Measurements from ENCODE around the gene LHX6. TPM values are rescaled to one million over a fixed set of nuclear protein-coding genes. Genes with fewer than 3 reads are reported as not detected.

Gene LHX6
- total RNA-seq (2014; rRNA removed; shearing (Covaris generic)) (1.0 and 1.3 TPM in 2 replicates), polyA plus RNA-seq (2016; fragmentation: Nextera tagmentation; extraction: Ambion mirVana) (1.2 and 1.3 TPM in 2 replicates)
- long read RNA-seq, partial matches to known transcripts = 0 of 1 reads
- long read RNA-seq, other reads (novel, unspliced or antisense) = 1 of 1 reads

GRCh38 chr9:122228568-122229484, at the start of gene LHX6:
TSS of gene LHX6 (minus strand) at chr9:122228957. CDS start at chr9:122228740, 217 bp downstream.
- peaks cover 3% of the 10 kb centered on the region; the same call in 1 of the 2 replicates for H4K20me1 ChIP-seq (replicated peaks; ENCODE audit: insufficient read depth)
- TF ChIP-seq EZH2 (IDR thresholded peaks at IDR 0.05; ENCODE audit: low read depth, unreplicated experiment) (peak; percentile 92), EZH2phosphoT487 (IDR thresholded peaks at IDR 0.05; ENCODE audit: unreplicated experiment) (peak; percentile 94), CTCF (conservative IDR thresholded peaks at IDR 0.05; ENCODE audit: low read depth in 2 of 2) (no peak)
- DNase-seq (ENCODE audit: low spot score) = peak; percentile 57

GRCh38 chr9:122277285-122277897, 48.6 kb upstream of the LHX6 start:
- peaks cover 12% of the 10 kb centered on the region; the same call in 1 of the 3 replicates for H3K9me3 Mint-ChIP-seq
- ATAC-seq = no peak
- Histone ChIP-seq H3K27me3 (ENCODE audit: insufficient read depth) (no peaks in the 10 kb centered on the region), H2AFZ (no peak overlapping the region), H3K9me2 (ENCODE audit: insufficient read depth) (no peaks in the 10 kb centered on the region), H3K4me1 (ENCODE audit: insufficient read depth) (peaks cover 14% of the 10 kb centered on the region), H3K27ac (ENCODE audit: low read depth) (no peak overlapping the region), H3K36me3 (ENCODE audit: insufficient read depth) (peaks cover 10% of the 10 kb centered on the region), H3F3A (replicated peaks; ENCODE audit: low read depth) (no peaks in the 10 kb centered on the region), H4K20me1 (replicated peaks; ENCODE audit: insufficient read depth) (peaks cover 16% of the 10 kb centered on the region), H3K4me3 (no peak overlapping the region), H3K4me2 (no peak overlapping the region), H3K79me2 (replicated peaks; ENCODE audit: insufficient read depth) (peaks cover 54% of the 10 kb centered on the region)
- H3K4me1 Mint-ChIP-seq = peaks cover 15% of the 10 kb centered on the region
- H3K36me3 Mint-ChIP-seq (ENCODE audit: low read depth) = peaks cover 65% of the 10 kb centered on the region
- H3K4me3 Mint-ChIP-seq = no peak overlapping the region
- no peak for DNase-seq (ENCODE audit: low spot score)
- TF ChIP-seq ETS1 (IDR thresholded peaks at IDR 0.05) = no peak
- no peak for TF ChIP-seq JUNB (IDR thresholded peaks at IDR 0.05; ENCODE audit: unreplicated experiment)
- TF ChIP-seq STAT1 (IDR thresholded peaks at IDR 0.05; ENCODE audit: unreplicated experiment) = no peak
- no peak overlapping the region for H3K27ac Mint-ChIP-seq
- no peaks in the 10 kb centered on the region for H3K27me3 Mint-ChIP-seq (ENCODE audit: insufficient read depth, low read depth, poor library complexity)

More at GRCh38 chr9:122228568-122229484, at the start of gene LHX6:
- Histone ChIP-seq H3K4me3 (peak within 1 kb of the TSS; percentile 62), H3K9me2 (ENCODE audit: insufficient read depth) (no peaks in the 10 kb centered on the region), H3K27ac (ENCODE audit: low read depth) (no peak within 1 kb of the TSS), H3K27me3 (ENCODE audit: insufficient read depth) (peaks cover 94% of the 10 kb centered on the region), H3K4me2 (peak within 1 kb of the TSS; percentile 82), H3K4me1 (ENCODE audit: insufficient read depth) (peaks cover 17% of the 10 kb centered on the region), H3F3A (replicated peaks; ENCODE audit: low read depth) (peaks cover 7% of the 10 kb centered on the region; the same call in 1 of the 2 replicates), H3K36me3 (ENCODE audit: insufficient read depth) (no peaks in the 10 kb centered on the region), H2AFZ (peak within 1 kb of the TSS; percentile 59; the same call in 1 of the 2 replicates), H3K79me2 (replicated peaks; ENCODE audit: insufficient read depth) (no peaks in the 10 kb centered on the region)
- H3K27me3 Mint-ChIP-seq (ENCODE audit: insufficient read depth, low read depth, poor library complexity) = peaks cover 48% of the 10 kb centered on the region
- peaks cover 28% of the 10 kb centered on the region for H3K4me1 Mint-ChIP-seq
- peak; percentile 23 for ATAC-seq
- H3K27ac Mint-ChIP-seq = no peak within 1 kb of the TSS
- peaks cover 4% of the 10 kb centered on the region; the same call in 1 of the 3 replicates for H3K9me3 Mint-ChIP-seq
- no peaks in the 10 kb centered on the region for H3K36me3 Mint-ChIP-seq (ENCODE audit: low read depth)
- peak within 1 kb of the TSS; percentile 61 for H3K4me3 Mint-ChIP-seq

All from GM23338 (cell line).